ENCODE measurements around the gene NDUFAB1. TPM values are rescaled to one million over a fixed set of nuclear protein-coding genes. Genes with fewer than 3 reads are reported as not detected.

Gene NDUFAB1
- total RNA-seq (2021) (125 and 136 TPM in 2 replicates), Bru-seq, nascent RNA (percentile 85 among the genes with signal in this experiment), BruChase-seq, experiment 1, labeled RNA remaining after a 2-hour chase (percentile 78 among the genes with signal in this experiment), BruChase-seq, experiment 2, labeled RNA remaining after a 6-hour chase (percentile 87 among the genes with signal in this experiment)
- long read RNA-seq, transcript NDUFAB1-201 (5 exons, 717 nt), result major isoform, 335 of 345 reads
- long read RNA-seq, partial matches to known transcripts, result 6 of 345 reads
- long read RNA-seq, other reads (novel, unspliced or antisense), result 1 of 345 reads

DNA sequence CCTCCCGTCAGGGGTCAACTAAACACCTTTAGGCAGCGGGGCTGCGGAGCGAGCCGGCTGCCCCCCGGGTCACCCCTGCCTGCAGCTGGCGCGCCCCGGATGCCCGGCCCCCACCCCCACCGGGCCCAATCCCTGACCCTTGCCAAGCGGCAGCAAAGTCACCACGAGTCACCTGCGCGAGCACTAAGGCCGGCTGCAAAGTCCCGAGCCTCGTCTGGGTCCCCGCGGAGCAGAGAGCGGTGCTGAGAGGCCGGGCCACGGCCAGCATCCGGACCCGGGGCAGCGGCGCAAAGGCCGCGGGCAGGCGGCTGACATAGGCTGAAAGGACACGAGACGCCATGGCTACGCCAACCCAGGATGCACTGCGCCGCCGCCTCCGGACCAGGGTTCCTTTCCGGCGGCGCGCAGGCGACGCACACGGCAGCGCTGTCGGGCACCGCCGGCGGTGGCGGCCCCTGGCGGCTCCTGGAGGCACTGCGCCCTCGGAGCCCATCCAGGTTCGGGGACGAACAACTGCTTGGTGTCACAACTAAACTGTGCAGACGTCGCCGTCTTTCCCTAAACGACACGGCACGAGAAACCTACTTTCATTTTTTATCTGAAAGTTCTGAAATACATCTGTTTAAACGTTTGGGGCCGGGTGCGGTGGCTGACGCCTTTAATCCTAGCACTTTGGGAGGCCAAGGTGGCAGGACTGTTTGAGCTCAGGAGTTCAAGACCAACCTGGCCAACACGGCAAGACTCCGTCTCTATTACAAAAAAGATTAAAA, at the start of gene NDUFAB1:
NDUFAB1 (minus strand) TSS at position 366 of the 770 bp plus-strand sequence; CDS start at position 340, 26 bp downstream.
- Histone ChIP-seq H3K27me3 (ENCODE audit: insufficient read depth, low read depth) (no peaks in the 10 kb centered on the region), H3K4me2 (peak within 1 kb of the TSS; percentile 93), H3K9me2 (ENCODE audit: insufficient read depth) (no peaks in the 10 kb centered on the region), H4K20me1 (ENCODE audit: insufficient read depth) (peaks cover 34% of the 10 kb centered on the region), H3K27ac (peak within 1 kb of the TSS; percentile 22), H2AFZ (peak within 1 kb of the TSS; percentile 93), H3K4me3 (peak within 1 kb of the TSS; percentile 96), H3F3A (ENCODE audit: insufficient read depth, low read depth) (no peaks in the 10 kb centered on the region), H3K9me3 (ENCODE audit: insufficient read depth, low read depth) (no peaks in the 10 kb centered on the region), H3K36me3 (ENCODE audit: low read depth) (peaks cover 13% of the 10 kb centered on the region; the same call in 1 of the 2 replicates), H3K4me1 (replicated peaks; ENCODE audit: insufficient read depth) (peaks cover 3% of the 10 kb centered on the region; the same call in 1 of the 2 replicates), H3K79me2 (ENCODE audit: low read depth) (peaks cover 48% of the 10 kb centered on the region)
- intact Hi-C loops (cut with micrococcal nuclease; ENCODE audit: unreplicated experiment), result loop anchor here (5.0 kb wide), 1 partner anchor 46 kb away; the partner anchor contains the start of genes DCTN5 and PALB2
- ChIA-PET CTCF (interaction anchor here (0.7 to 1.4 kb wide), 2 partner anchors 56 to 234 kb away, joined by 4 to 8 read pairs; no protein-coding TSS in a partner anchor), POLR2A (ENCODE audit: unreplicated experiment) (interaction anchor here (0.7 kb wide), 1 partner anchor 96 kb away, joined by 8 read pairs; no protein-coding TSS in a partner anchor)
- no TSS peak for BruUV-seq (replicated peaks)
- DNase-seq, result peak; percentile 78 to 92
- TF ChIP-seq, protein P1, sequence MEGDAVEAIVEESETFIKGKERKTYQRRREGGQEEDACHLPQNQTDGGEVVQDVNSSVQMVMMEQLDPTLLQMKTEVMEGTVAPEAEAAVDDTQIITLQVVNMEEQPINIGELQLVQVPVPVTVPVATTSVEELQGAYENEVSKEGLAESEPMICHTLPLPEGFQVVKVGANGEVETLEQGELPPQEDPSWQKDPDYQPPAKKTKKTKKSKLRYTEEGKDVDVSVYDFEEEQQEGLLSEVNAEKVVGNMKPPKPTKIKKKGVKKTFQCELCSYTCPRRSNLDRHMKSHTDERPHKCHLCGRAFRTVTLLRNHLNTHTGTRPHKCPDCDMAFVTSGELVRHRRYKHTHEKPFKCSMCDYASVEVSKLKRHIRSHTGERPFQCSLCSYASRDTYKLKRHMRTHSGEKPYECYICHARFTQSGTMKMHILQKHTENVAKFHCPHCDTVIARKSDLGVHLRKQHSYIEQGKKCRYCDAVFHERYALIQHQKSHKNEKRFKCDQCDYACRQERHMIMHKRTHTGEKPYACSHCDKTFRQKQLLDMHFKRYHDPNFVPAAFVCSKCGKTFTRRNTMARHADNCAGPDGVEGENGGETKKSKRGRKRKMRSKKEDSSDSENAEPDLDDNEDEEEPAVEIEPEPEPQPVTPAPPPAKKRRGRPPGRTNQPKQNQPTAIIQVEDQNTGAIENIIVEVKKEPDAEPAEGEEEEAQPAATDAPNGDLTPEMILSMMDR (conservative IDR thresholded peaks at IDR 0.05), result peak; percentile 87
- no peak for TF ChIP-seq EZH2 (IDR thresholded peaks at IDR 0.05; ENCODE audit: low read depth)

DNA sequence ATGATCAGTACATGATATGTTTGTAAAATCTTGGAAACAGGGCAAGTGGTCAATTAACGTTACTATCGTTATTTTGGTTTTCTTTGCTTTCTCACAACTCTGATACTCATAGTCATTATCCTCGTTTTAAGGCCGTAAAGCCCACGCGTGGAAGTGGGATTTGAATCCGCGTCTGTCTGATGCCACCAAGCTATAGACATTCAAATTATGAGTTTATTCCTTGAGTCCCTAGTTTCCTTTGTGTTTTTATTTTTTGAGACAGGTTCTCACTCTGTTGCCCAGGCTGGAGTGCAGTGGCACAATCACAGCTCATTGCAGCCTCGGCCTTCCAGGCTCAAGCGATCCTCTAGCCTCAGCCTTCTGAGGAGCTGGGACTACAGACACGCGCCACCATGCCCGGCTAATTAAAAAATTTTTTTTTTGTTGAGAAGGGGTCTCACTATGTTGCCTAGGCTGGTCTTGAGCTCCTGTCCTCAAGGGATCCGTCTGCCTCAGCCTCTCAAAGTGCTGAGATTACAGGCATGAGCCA, 46.2 kb upstream of the NDUFAB1 start:
- CTCF ChIA-PET, result interaction anchor here (0.7 kb wide), 1 partner anchor 48 kb away, joined by 6 read pairs; no protein-coding TSS in a partner anchor
- H3K36me3 ChIP-seq (ENCODE audit: low read depth), result peaks cover 26% of the 10 kb centered on the region
- TF ChIP-seq, protein P1 (conservative IDR thresholded peaks at IDR 0.05), result no peak
- no peak for TF ChIP-seq EZH2 (IDR thresholded peaks at IDR 0.05; ENCODE audit: low read depth)
- H3K9me3 ChIP-seq (ENCODE audit: insufficient read depth, low read depth), result no peaks in the 10 kb centered on the region
- H4K20me1 ChIP-seq (ENCODE audit: insufficient read depth), result peaks cover 13% of the 10 kb centered on the region; the same call in 1 of the 2 replicates
- H3K27me3 ChIP-seq (ENCODE audit: insufficient read depth, low read depth), result no peaks in the 10 kb centered on the region
- peaks cover 14% of the 10 kb centered on the region for H3K4me1 ChIP-seq (replicated peaks; ENCODE audit: insufficient read depth)
- H3K4me3 ChIP-seq, result peak overlapping the region; percentile 87
- BruUV-seq (replicated peaks), result TSS peak; percentile 36
- DNase-seq, result no peak
- peak overlapping the region; percentile 97 for H2AFZ ChIP-seq
- POLR2A ChIA-PET (ENCODE audit: unreplicated experiment), result no interaction called here
- H3K4me2 ChIP-seq, result peak overlapping the region; percentile 96
- peaks cover 5% of the 10 kb centered on the region; the same call in 1 of the 2 replicates for H3F3A ChIP-seq (ENCODE audit: insufficient read depth, low read depth)
- peaks cover 70% of the 10 kb centered on the region for H3K79me2 ChIP-seq (ENCODE audit: low read depth)
- intact Hi-C loops (cut with micrococcal nuclease; ENCODE audit: unreplicated experiment), result loop anchor here (5.0 kb wide), 1 partner anchor 45 kb away; the partner anchor contains the start of gene NDUFAB1
- no peak overlapping the region for H3K27ac ChIP-seq
- no peaks in the 10 kb centered on the region for H3K9me2 ChIP-seq (ENCODE audit: insufficient read depth)

Data from PC-9 (cell line).